HG02798 (cell line): ENCODE measurements around the gene FDXR.
"Not testable (repeated sequence)": the region's sequence is repeated elsewhere in the genome, so short reads cannot be mapped to it uniquely, and the experiment has no call there.

Experiments used
- ATAC-seq: cut with Tn5 transposase; IDR thresholded peaks from one replicate; pipeline ENCODE4 v1.9.1; 2021; ENCODE audit warnings: mild to moderate bottlenecking; ENCODE audit not compliant: unreplicated experiment, poor library complexity

Gene FDXR

DNA sequence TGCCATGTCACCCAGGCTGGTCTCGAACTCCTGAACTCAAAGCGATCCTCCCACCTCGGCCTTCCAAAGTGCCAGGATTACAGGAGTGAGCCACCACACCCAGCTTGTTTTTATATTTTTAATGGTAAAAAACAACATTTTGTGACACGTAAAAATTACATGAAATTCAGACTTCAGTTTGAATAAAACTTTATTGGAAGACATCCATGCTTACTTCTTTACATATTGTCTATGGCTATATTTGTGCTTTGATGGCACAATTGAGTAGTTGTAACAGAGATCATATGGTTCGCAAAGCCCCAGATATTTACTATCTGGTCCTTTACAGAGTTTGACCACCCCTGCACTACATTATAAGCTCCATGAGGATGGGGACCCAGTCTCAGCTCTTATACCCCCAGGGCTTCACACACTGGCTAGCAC lies 1.8 kb upstream of the FDXR start:
- no peak for ATAC-seq

GRCh38 chr17:74873874-74874614 lies 1.2 kb upstream of the FDXR start:
- no peak for ATAC-seq

DNA sequence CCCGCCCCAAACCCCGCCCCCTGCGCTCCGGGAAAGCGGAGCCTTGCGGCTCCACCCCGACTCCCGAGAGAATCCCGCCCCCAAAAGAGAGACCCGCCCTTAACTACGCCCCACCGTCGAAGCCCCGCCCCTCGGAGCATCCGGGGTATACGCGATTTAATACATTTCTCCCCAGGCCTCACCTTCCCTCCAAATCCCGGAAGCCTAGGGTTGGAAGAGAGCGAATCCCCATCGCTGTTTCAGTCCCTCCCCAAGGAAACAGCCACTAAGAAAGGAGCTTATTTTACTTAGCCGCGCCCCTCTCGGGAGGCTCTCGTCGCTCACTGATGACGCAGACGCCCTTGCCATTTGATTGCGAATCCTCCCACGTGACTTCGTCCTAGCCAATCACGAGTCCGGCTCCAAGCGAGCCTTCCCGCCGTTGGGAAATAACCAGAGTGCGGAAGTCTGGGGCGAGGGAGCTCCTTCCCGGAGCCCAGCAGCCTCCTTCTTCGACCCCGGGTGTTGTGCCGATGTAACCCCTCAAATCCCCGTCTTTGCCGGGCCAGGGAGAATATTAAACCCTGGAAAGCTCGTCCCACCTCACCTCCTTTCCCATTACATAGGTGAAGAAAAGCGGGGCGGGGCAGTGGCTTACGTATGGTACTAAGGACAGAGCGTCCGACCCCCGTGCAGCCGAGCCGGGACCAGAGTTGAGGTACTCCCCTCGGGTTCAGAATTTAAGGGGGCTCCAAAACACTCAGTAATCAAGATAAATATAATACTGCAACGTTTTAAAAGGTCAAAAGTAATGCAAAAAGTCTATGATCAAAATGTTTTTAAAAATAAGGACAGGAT lies 461 bp upstream of the FDXR start:
- peak; percentile 93 for ATAC-seq

GRCh38 chr17:74871356-74872076 lies 1.3 kb downstream of the FDXR start:
- no peak for ATAC-seq

GRCh38 chr17:74870512-74870911 lies 2.3 kb downstream of the FDXR start:
- ATAC-seq, result no peak

- ATAC-seq, result not testable (repeated sequence)
Measured at GRCh38 chr17:74870028-74870427, 2.8 kb downstream of the FDXR start.

GRCh38 chr17:74868908-74869255 lies 3.9 kb downstream of the FDXR start:
- ATAC-seq, result no peak

DNA sequence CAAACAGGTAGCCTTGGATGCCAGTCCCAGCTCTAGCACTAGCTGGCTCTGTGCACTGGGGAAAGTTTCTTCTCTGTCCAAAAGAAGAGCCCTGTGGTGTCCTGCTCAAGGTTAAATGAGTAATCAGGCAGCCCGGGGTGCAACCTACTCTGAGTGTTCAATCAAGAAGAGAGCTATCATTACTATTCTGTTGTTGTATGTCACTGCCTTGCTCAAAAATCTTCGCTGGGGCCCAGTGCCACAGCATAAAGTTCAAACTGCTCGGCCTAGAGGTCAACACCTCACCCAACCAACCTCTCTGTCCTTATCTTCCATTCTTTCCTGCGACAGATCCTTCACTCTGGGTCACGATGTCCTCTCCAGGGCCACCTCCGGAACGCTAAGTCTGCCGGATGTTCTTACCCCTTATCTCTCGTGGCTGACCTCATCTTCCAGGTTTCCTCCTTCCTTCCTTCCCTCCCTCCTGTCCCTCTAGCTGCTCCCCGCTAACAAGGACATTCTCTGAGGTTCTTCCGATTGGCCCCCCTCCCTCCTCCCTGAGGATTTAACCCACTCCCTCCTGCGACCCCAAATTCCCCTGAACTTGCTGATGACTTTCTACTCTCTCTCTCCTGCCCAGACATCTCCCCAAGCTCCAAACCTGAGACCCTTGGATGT lies 4.4 kb downstream of the FDXR start:
- no peak for ATAC-seq

GRCh38 chr17:74866198-74866835 lies 6.5 kb downstream of the FDXR start:
- no peak for ATAC-seq

DNA sequence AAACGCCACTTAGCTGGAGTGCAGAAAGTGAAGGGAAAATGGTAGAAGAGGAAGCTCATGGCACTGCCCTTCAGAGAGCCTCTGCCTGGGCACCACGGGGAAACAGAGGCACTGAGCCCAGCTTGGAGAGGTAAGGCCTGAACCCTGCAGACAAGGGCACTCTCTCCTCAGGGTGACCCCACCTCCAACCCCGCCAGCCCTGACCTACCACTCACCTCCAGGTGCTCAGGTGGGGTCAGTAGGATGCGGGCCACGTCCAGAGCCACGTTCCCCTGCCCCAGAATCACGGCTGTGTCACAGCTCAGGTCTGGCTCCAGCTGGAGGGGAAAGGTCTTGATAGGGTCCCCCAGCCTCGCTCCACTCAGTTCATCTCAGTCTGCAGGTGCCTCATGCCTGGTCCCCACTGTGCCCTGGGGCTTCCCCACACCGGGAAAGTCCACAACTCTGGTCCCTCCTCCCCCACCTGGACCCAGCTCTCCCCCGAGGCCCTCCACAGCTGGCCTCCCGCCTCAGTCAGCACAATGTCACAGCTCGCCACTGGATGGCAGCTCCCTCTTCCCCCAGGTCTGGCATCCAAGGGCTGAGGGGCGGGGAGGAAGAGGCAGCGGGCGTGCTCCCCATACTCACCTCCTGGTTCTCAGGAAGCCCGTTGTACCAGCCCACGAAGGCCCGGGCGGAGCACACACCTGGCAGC lies 7.1 kb downstream of the FDXR start:
- ATAC-seq, result no peak

- no peak for ATAC-seq
Measured at GRCh38 chr17:74864866-74865395, 7.9 kb downstream of the FDXR start.

DNA sequence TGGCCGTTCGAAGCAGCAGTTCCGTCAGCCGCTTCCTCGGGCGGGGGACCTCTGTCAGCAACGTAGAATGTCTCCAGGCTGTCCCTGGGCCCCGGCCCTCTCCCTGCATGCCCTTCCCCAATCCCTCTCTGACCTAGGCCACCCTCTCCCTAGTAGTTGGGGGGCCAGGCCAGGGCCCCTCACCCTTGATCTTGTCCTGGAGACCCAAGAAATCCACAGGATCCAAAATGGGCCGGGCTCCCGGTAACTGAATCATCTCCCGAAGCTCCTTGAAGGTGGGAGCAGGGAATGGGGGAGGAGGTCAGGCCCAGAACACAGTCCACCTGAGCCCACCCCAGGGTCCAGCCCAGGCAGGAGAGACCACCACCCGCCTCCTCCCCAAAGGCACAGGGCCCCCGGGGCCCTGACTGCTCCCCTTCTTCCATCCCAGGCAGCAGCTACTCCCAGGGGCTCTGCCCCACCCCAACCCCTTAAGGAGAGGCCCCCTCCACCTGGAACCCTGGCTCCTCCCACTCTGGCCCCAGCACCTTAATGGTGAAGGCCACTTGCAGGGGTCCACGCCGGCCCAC lies 8.4 kb downstream of the FDXR start:
- ATAC-seq, result no peak

GRCh38 chr17:74863420-74864296 lies 9.1 kb downstream of the FDXR start:
- no peak for ATAC-seq

GRCh38 chr17:74862919-74863318 lies 9.9 kb downstream of the FDXR start:
- no peak for ATAC-seq

- ATAC-seq, result no peak
Measured at GRCh38 chr17:74862108-74862901, 10.5 kb downstream of the FDXR start.

DNA sequence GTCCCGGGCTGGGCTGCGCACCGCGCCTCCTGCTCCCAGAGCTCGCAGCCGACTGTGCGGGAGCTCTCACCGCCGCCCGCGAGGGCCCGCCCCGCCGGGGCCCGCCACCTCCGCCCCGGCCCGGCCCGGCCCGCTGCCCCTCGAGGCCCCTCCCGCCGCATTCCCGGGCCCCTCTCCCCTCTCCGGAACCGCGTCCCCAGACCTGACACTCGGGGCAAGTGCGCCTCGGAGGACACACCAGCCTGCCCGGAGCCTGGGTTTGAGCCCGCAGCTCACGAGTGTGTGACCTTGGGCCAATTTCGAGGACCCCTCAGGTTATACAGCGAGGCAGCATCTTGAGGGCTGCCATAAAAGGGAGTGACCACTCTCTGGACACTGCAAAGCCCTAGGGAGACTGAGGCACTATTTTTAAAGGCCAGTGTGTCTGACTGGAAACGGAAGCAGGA lies 11.1 kb downstream of the FDXR start:
- ATAC-seq, result no peak
